Cerebellar nuclear complex (tissue), 1 donor: ENCODE measurements around the gene GRHL1.
A peak's percentile ranks its signal among the peaks of the same experiment; 100 is the strongest.
"Not testable (repeated sequence)": the region's sequence is repeated elsewhere in the genome, so short reads cannot be mapped to it uniquely, and the experiment has no call there.

Experiments used
- DNase-seq, 2 experiments: peaks; one replicate each; lab custom pipeline; 2025; lab: John Stamatoyannopoulos, UW

GRHL1 gene

DNA sequence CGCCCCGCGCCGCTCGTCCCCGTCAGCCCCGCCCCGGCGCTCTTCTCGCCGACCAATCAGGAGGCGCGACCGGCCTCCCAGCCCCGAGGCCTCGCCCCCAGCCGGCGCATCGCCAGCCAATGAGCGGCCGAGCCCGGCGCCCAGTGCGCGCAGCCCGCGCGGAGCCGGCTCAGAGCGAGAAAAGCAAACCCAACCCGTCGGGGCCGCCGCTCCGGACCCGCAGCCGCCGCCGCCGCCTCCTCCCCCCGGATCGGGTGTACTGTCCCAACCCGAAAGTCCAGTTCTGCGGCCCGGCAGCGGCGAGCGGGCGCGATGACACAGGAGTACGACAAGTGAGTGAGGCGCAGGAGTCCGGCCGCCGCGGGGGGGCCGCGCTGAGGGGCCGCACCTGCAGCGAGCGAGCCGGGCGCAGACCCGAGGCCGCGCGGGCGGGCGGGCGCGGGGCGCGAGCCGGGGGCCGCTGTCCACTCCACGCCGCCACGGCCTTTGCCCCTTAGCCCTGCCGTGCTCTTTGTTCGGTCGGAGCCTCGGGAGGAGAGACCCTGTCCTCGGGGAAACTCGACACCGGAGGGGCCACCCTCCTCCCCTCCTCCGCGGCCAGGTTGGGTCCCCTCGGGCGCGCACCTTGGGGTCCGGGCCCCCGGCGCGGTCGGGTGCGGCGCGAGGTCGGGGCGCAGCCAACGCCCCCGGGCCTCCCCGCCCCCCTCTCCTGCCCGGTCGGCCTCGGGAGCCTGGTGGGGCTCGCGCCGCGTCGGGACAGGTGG is at the start of gene GRHL1:
Gene GRHL1, plus strand, starts transcription at position 172 of the 764 bp plus-strand sequence. Its CDS starts 141 bp downstream, at position 313.
- DNase-seq, result peak; percentile 45 to 46

DNA sequence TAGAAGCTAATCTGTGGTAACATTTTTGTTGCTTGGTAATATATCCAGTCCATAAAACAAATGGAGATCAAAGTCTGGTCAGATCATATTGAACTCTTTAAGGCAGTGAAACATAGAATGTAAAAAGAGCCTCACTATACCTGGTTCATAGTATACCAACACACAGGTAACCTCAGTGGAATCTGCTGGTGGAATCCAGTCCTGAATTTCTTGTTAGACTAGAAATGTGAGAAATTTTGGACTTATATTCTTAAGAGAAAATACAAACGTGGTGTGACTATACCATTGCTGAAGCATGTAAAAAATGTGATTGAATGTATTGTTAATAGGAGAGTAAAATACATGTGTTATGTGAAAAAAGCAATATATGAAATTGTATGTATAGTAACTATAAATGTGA is 46.1 kb upstream of the GRHL1 start:
- no peak for DNase-seq

GRCh38 chr2:9907402-9907801 is 44.1 kb upstream of the GRHL1 start:
- DNase-seq, result no peak

DNA sequence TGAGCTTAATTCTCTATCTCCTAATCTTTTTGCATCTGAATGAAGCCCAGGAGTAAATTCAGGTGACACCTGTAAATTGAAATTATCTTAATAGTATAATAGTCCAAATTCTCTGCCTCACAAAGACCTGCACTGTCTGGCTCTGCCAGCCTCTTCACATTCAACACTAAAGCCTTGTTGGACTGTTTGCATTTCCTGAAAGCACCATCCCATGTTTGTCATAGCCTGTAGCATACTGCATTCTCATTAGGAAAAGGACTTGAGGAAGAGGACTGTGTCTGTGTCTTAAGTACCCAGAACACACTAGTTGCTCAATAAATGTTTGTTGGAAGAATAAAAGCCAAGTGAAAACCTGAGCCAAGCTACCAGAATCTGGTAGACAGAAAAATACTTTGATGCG is 42.9 kb upstream of the GRHL1 start:
- no peak for DNase-seq

DNA sequence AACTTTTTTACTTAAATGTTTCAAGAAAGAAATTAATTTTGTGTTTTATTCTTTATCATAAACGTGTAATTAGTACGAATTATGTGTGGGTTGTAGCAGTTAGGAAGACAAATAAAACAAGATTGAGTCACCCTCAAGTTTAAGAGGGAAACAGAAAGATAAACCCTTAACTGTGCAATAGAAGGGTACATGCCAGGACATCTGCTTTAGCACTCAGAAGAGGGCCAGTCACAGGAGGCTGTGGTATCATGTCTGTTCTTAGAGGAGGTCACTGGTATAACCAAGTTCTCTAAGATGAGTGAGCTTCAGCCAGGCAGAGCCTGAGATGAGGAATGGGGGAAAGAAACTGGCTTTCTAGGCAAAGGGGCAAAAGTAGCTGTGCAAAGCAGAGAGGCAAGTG is 42.4 kb upstream of the GRHL1 start:
- no peak for DNase-seq

- DNase-seq, result no peak
Observed at GRCh38 chr2:9910699-9911098, 40.8 kb upstream of the GRHL1 start.

DNA sequence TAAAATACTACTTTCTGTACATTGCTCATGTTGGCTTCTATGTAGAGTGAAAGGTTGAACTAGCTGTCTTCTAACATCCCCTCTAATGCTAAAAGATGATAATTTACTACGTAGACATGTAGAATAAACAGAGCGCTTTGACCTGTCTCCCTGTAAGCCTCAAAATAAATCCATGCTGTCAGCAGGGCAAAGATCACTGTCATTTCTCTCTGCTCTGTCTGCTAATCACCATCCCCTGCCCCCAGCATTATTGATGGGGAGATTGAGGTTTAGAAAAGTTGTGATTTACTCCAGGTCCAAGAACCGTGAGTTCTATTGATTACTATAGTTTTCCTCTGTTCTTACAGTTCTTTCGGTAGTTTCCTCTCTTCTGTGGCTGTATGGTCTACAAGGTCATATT is 39.0 kb upstream of the GRHL1 start:
- DNase-seq, result no peak

GRCh38 chr2:9914384-9915065 is 37.0 kb upstream of the GRHL1 start:
- no peak for DNase-seq

GRCh38 chr2:9918275-9918674 is 33.2 kb upstream of the GRHL1 start:
- no peak for DNase-seq

GRCh38 chr2:9919512-9919911 is 32.0 kb upstream of the GRHL1 start:
- DNase-seq, result no peak

- not testable (repeated sequence) for DNase-seq
Observed at GRCh38 chr2:9927020-9927419, 24.5 kb upstream of the GRHL1 start.

DNA sequence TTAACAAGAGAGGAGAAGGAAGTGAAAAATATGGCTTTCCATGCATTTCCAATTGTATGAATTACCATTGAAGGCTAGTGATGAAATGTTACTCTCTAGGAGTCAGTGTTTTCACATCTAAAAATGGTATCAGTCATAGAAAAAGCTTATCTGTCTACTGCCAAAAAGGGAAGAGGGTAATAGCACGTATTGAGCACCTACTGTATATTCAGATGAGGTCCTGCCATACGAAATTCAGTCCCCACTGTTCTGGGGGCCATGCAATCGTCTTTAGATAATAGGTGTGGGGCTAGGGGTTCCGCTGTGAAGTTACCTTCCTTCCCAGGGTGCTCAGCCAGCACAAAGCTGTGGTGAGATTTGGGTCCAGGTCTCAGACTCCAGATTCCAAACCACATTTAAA is 14.2 kb upstream of the GRHL1 start:
- no peak for DNase-seq

DNA sequence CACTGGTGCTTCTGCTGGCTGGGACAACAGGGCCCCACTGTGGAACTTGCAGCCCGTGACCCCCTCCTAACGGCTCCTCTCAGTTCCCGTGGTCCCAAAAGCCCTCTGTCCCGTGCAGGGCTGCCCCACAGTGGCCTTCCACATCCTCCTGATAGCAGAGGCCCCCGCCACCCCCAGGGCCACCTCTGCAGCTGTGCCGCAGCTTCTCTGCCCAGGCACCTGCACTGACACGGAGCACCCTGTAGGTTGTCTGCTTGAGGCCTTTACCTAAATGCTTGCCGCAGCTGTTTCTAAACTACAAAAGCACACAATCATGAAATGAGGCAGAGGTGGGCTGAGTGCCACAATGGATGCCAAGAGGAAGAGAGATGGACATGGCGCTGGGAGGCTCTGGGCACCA is 13.5 kb upstream of the GRHL1 start:
- DNase-seq, result no peak

DNA sequence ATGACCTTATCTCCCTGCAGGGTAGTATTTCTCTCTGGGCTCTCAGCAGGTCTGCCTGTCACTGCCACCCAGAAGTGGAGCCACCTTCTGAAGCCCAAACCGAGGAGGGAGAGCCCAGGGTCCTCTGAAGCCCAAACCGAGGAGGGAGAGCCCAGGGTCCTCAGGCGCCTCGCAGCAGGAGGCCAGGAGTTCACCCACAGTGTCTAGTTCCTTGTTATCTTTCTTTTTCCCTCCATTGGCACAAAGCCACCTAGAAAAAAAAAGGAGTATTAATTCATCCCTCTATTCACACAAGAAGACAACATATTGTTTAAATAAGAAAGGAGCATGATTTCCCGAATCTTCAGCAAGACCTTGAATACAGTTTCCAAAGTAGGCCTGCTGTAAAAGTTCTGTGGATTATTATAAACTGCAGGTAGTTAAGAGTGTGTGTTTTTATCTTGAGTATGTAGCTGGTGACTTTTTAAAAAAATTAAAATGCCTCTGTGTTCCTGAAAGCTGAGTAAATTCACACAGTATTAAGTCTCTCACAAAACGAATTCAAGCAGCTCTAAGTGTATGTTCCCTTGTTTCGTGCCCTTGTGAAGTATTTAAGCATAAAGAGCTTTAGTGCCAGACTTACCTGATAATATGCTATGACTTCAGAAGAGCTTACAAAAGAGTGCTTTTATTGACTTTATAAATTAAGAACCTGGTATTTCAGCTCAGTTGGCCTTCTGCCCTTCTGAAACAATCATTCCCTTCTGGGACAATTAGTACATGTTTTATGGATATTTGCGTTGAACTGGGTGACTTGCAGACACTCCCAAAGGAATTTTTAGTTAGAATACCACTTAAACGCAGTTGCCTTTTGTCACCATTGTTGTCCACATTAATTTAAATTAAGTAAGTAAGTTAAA is 11.7 kb upstream of the GRHL1 start:
- DNase-seq, result no peak

DNA sequence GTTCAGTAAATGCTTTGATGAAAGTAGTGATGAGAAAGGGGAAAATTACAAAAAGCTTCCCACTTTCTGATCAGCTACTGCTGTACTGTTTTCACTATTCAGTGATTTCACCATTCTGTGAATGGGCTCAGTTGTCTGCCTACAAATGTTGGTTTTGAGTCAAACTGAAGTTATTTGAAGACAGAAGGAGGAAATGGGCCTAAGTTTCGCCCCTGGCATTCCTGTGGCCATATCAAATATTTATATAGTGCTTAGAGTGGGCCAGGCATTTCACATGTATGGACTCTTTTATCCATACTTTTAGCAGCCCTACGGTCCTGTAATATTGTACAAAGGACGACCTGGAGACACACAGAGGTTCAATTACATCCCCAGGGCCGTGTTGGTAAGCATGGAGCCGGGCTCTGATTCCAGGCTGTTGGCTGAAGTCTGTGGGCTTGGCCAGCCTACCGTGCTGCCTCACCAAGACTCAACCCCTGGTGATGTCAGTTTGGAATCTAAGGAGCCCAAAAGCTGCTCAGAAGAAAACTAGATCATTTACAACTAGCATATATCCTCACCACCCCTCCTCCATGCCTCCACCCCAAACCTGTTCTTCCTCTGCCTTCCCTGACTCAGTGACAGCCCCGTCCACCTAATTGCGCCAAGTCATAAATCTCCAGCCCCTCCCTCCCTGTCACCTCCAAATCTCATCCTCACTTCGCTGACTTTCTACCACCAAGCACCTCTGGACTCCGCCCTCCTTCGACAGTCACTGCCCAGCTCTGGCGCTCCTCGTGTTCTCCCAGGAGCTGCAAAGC is 10.1 kb upstream of the GRHL1 start:
- no peak for DNase-seq

GRCh38 chr2:9941996-9942390 is 9.5 kb upstream of the GRHL1 start:
- no peak for DNase-seq

- DNase-seq, result no peak
Observed at GRCh38 chr2:9944330-9944758, 7.1 kb upstream of the GRHL1 start.

DNA sequence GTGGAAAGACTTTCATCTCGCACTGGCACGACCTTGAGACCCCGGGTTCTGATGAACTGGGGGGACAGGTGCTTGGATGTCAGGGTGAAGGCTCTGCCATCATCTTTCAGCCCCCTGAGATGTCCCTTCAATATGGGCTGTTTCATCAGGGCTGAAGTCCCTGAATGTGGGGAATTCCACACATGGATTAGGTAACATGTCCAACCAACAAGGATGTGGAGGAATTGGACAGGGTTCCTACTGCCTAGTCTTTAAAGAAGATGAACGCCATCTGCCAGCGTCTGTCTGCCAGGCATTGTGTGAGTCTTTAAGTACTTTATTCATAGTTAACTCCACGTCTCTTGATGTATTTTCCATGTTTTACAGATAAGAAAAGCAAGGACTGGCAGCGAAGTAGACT is 5.9 kb upstream of the GRHL1 start:
- no peak for DNase-seq

DNA sequence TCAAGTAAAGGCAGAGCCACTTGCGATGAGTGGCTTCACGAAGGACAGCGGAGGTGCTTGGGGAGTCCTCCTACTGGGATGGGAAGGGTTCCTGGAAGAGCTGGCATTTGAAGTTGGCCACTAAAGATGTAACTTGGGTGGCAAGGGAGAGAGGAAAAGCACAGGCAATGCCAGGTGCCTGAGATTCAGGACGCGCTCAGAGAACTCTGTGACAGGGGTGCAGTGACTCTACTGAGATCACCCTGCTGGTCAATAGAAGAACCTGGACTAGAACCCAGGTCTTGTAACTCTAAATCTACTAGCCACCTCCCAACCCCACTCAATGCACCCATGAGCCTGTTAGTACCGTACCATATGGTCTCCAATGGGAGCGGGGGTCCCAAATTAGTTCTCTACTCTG is 5.4 kb upstream of the GRHL1 start:
- DNase-seq, result no peak

DNA sequence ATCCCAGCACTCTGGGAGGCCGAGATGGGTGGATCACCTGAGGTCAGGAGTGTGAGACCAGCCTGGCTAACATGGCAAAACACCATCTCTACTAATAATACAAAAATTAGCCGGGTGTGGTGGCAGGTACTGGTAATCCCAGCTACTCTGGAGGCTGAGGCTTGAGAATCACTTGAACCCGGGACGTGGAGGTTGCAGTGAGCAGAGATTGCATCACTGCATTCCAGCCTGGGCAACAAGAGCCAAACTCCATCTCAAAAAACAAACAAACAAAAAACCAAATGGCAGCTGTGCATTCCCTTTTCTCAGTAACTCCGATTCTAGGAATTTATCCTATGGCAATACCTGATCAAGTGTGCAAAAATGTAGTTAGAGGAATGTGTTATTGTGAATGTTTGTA is 4.7 kb upstream of the GRHL1 start:
- DNase-seq, result no peak

- DNase-seq, result no peak
Observed at GRCh38 chr2:9948721-9949120, 2.8 kb upstream of the GRHL1 start.
